GDM1 (cell line): ENCODE measurements around the gene KLF14.
"Not testable (repeated sequence)": the region's sequence is repeated elsewhere in the genome, so short reads cannot be mapped to it uniquely, and the experiment has no call there.

Experiments used
- DNase-seq: peaks from one replicate; lab custom pipeline; 2025; lab: John Stamatoyannopoulos, UW

KLF14 gene

GRCh38 chr7:130719541-130719940, 14.5 kb downstream of the KLF14 start:
- no peak for DNase-seq

GRCh38 chr7:130712416-130712815, 21.6 kb downstream of the KLF14 start:
- DNase-seq: no peak

GRCh38 chr7:130708766-130709165, 25.2 kb downstream of the KLF14 start:
- no peak for DNase-seq

- DNase-seq: no peak
Measured at GRCh38 chr7:130708001-130708400, 26.0 kb downstream of the KLF14 start.

GRCh38 chr7:130703851-130704250, 30.2 kb downstream of the KLF14 start:
- DNase-seq: no peak

- no peak for DNase-seq
Measured at GRCh38 chr7:130701650-130702049, 32.4 kb downstream of the KLF14 start.

GRCh38 chr7:130700760-130701159, 33.2 kb downstream of the KLF14 start:
- no peak for DNase-seq

GRCh38 chr7:130699686-130700085, 34.3 kb downstream of the KLF14 start:
- no peak for DNase-seq

GRCh38 chr7:130697820-130698219, 36.2 kb downstream of the KLF14 start:
- DNase-seq: no peak

GRCh38 chr7:130695840-130696239, 38.2 kb downstream of the KLF14 start:
- DNase-seq: no peak

- DNase-seq: not testable (repeated sequence)
Measured at GRCh38 chr7:130692396-130692795, 41.6 kb downstream of the KLF14 start.

- DNase-seq: no peak
Measured at GRCh38 chr7:130689683-130690082, 44.3 kb downstream of the KLF14 start.

- DNase-seq: no peak
Measured at GRCh38 chr7:130683026-130683425, 51.0 kb downstream of the KLF14 start.
